SU-DHL-6 (cell line): ENCODE results near the gene IRF2BP1.

ENCODE experiments used
- H2AFZ ChIP-seq: fragments of 200-600 bp; sonication (generic); 2 replicates; pipeline ENCODE4 v1.6.1; 2014; ENCODE audit warnings: low read depth, mild to moderate bottlenecking, moderate library complexity, mixed read lengths, antibody characterized with exemption, low read length; ENCODE audit not compliant: severe bottlenecking
- H3F3A ChIP-seq: fragments of 200-600 bp; shearing (Covaris generic); 2 replicates; pipeline ENCODE4 v1.6.0; 2016; ENCODE audit warnings: antibody characterized with exemption, mild to moderate bottlenecking; ENCODE audit not compliant: insufficient read depth
- H3K27ac ChIP-seq: fragments of 200-600 bp; sonication (generic); 2 replicates; pipeline ENCODE4 v1.5.1; 2016; ENCODE audit warnings: low read depth, mild to moderate bottlenecking, low read length, moderate library complexity, mixed read lengths
- H3K27me3 ChIP-seq: fragments of 200-600 bp; sonication (generic), shearing (Covaris generic); 2 replicates; pipeline ENCODE4 v1.6.0; 2014; ENCODE audit warnings: mild to moderate bottlenecking, low read length
- H3K36me3 ChIP-seq: fragments of 200-600 bp; sonication (generic); 2 replicates; pipeline ENCODE4 v1.6.1; 2014; ENCODE audit warnings: mild to moderate bottlenecking, low read length, mixed read lengths
- H3K4me2 ChIP-seq: fragments of 300-600, 200-600 bp; shearing (Covaris generic), sonication (generic); 2 replicates; pipeline ENCODE4 v1.6.0; 2014; ENCODE audit warnings: low read length, low read depth, mild to moderate bottlenecking; ENCODE audit not compliant: poor library complexity, severe bottlenecking
- H3K4me3 ChIP-seq: fragments of 200-600 bp; sonication (generic); 2 replicates; pipeline ENCODE4 v1.5.1; 2014; ENCODE audit warnings: antibody characterized with exemption, low read length, mild to moderate bottlenecking, mixed read lengths; ENCODE audit not compliant: insufficient read depth, poor library complexity, severe bottlenecking
- H3K79me2 ChIP-seq: fragments of 200-600 bp; sonication (generic); 2 replicates; pipeline ENCODE4 v1.6.1; 2014; ENCODE audit warnings: mild to moderate bottlenecking, low read length, moderate library complexity; ENCODE audit not compliant: insufficient read depth
- H3K9ac ChIP-seq: fragments of 200-600 bp; sonication (generic); 2 replicates; pipeline ENCODE4 v1.7.0; 2014; ENCODE audit warnings: mild to moderate bottlenecking, low read length
- H3K9me2 ChIP-seq: fragments of 200-600 bp; sonication (generic); replicated peaks from 2 replicates; pipeline ENCODE4 v1.6.1; 2014; ENCODE audit warnings: low read length; ENCODE audit not compliant: insufficient read depth
- H3K9me3 ChIP-seq: fragments of 200-600 bp; sonication (generic); 2 replicates; pipeline ENCODE4 v1.6.1; 2014; ENCODE audit warnings: low read length, mixed read lengths; ENCODE audit not compliant: insufficient read depth
- H4K20me1 ChIP-seq: fragments of 200-600 bp; sonication (generic); 2 replicates; pipeline ENCODE4 v1.6.1; 2014; ENCODE audit warnings: low read depth, mild to moderate bottlenecking, antibody characterized with exemption, low read length, moderate library complexity, mixed read lengths
- EZH2phosphoT487 ChIP-seq: fragments of 200-600 bp; sonication (generic), shearing (Covaris generic); conservative IDR thresholded peaks from 2 replicates; pipeline ENCODE4 v1.6.1; 2018; ENCODE audit warnings: mild to moderate bottlenecking, antibody characterized with exemption, low read length, moderate library complexity, mixed read lengths
- TF ChIP-seq, protein P1 (sequence below): fragments of 200-600 bp; sonication (generic); IDR thresholded peaks from one replicate; pipeline ENCODE4 v1.5.1; 2017; ENCODE audit warnings: antibody characterized with exemption, mild to moderate bottlenecking, low read length, moderate library complexity; ENCODE audit not compliant: insufficient read depth, poor library complexity, severe bottlenecking

IRF2BP1 gene, protein sequence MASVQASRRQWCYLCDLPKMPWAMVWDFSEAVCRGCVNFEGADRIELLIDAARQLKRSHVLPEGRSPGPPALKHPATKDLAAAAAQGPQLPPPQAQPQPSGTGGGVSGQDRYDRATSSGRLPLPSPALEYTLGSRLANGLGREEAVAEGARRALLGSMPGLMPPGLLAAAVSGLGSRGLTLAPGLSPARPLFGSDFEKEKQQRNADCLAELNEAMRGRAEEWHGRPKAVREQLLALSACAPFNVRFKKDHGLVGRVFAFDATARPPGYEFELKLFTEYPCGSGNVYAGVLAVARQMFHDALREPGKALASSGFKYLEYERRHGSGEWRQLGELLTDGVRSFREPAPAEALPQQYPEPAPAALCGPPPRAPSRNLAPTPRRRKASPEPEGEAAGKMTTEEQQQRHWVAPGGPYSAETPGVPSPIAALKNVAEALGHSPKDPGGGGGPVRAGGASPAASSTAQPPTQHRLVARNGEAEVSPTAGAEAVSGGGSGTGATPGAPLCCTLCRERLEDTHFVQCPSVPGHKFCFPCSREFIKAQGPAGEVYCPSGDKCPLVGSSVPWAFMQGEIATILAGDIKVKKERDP

DNA sequence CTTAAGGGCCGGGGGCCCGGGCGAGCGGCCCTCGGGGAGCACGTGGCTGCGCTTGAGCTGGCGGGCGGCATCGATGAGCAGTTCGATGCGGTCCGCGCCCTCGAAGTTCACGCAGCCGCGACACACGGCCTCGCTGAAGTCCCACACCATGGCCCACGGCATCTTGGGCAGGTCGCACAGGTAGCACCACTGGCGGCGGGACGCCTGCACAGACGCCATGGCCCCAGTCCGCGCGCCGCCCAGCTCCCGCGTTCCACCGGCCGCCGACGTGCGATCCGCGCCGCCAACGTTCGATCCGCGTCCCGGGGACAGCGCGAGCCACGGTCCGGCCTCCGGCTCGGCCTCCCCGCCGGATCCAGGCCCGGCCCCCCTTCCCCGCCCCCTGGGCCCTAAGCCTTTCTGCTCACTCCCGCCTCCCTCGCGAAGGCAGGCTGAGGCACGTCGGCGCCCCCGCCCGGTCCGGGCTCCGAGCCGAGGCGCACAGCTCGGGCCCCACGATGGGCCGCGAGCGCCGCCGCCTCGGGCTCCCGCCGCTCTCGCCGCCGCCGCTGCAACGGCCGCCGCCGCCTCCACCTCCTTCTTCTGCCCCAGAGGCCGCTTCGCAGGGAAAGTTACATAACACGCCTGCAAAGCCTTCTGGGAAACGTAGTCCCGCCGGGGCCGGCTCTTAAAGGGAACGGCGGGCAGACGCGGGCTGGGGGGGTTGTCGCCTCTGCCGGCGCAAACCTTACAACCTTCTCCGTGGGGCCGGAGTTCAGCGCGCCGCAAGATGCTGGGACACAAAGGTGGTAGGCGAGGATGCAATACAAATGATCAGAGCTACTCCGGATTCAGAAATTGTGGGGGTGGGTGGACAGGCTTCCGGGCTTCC lies at the start of gene IRF2BP1:
TSS of gene IRF2BP1 (minus strand) at position 586 of the 871 bp plus-strand sequence. CDS start at position 219, 367 bp downstream.
- peak within 1 kb of the TSS; percentile 78 for H3K27ac ChIP-seq
- H3K4me3 ChIP-seq: peak within 1 kb of the TSS; percentile 79
- no peak for TF ChIP-seq EZH2phosphoT487
- TF ChIP-seq, protein P1, sequence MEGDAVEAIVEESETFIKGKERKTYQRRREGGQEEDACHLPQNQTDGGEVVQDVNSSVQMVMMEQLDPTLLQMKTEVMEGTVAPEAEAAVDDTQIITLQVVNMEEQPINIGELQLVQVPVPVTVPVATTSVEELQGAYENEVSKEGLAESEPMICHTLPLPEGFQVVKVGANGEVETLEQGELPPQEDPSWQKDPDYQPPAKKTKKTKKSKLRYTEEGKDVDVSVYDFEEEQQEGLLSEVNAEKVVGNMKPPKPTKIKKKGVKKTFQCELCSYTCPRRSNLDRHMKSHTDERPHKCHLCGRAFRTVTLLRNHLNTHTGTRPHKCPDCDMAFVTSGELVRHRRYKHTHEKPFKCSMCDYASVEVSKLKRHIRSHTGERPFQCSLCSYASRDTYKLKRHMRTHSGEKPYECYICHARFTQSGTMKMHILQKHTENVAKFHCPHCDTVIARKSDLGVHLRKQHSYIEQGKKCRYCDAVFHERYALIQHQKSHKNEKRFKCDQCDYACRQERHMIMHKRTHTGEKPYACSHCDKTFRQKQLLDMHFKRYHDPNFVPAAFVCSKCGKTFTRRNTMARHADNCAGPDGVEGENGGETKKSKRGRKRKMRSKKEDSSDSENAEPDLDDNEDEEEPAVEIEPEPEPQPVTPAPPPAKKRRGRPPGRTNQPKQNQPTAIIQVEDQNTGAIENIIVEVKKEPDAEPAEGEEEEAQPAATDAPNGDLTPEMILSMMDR: no peak
- H2AFZ ChIP-seq: peak within 1 kb of the TSS; percentile 84
- no peaks in the 10 kb centered on the region for H3K9me2 ChIP-seq
- H3K9ac ChIP-seq: peak within 1 kb of the TSS; percentile 87
- peaks cover 12% of the 10 kb centered on the region; the same call in 1 of the 2 replicates for H3K79me2 ChIP-seq
- H3F3A ChIP-seq: peaks cover 21% of the 10 kb centered on the region
- no peaks in the 10 kb centered on the region for H4K20me1 ChIP-seq
- no peaks in the 10 kb centered on the region for H3K36me3 ChIP-seq
- no peaks in the 10 kb centered on the region for H3K9me3 ChIP-seq
- H3K4me2 ChIP-seq: peak within 1 kb of the TSS; percentile 86
- H3K27me3 ChIP-seq: no peaks in the 10 kb centered on the region

DNA sequence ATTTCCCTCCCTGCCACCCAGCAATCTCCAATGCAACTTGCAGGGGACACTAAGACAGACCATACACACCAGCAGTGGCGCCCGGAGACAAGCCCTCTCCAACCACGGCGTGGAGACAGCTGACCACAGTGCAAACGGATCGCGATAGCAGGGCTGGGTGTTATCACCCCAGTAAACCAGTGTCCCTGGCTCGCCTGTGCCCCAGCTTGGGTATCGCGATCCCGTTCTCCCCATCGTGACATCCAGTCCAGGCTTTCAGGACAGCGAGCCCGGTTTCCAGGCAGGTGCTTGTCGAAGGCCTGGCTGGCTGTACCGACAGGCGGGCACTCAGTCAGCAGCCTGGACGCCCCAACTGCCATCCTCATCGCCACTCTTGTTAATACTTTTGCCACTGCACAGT lies 49.3 kb upstream of the IRF2BP1 start:
- Histone ChIP-seq H3K4me3 (no peak overlapping the region), H3K27me3 (no peaks in the 10 kb centered on the region), H3K9me3 (no peaks in the 10 kb centered on the region), H3K36me3 (no peaks in the 10 kb centered on the region), H3F3A (no peaks in the 10 kb centered on the region), H3K4me2 (no peak overlapping the region), H3K27ac (no peak overlapping the region), H3K9ac (no peak overlapping the region), H4K20me1 (no peaks in the 10 kb centered on the region), H3K9me2 (no peaks in the 10 kb centered on the region), H2AFZ (no peak overlapping the region), H3K79me2 (no peaks in the 10 kb centered on the region)
- TF ChIP-seq, protein P1: no peak
- no peak for TF ChIP-seq EZH2phosphoT487

DNA sequence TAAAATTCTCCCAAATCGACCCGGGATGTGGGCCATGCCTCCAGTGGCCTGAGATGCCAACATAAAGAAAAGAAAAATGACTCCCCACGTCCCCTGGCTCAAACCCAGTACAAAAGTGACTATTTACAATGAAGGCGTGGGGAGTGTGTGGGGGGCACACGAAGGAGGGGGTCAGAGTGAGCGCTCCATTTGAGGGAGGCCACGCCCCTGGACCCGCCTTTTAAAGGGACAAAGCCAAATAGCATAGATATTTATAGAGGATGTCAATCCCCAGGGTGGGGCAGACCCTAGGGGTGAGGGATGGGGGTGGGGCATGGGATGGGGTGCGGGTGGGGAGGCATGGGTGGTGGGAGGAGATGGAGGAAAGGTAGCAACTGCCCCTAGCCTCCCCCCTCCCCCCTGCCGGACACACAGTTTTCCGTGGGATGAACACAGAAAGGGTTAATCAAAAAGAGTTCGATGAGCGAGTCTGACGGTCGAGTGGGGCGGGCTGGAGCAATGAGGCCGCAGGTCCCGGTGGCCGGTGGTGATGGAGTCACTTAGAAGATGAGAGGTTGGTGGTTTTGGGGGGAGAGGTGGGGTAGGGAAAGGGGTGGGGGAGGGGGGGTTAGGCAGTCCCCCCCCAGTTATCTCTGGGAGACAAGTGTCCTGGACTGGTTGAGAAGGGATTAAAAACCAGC lies 48.8 kb upstream of the IRF2BP1 start:
- Histone ChIP-seq H3K4me3 (no peak overlapping the region), H3K9ac (no peak overlapping the region), H3K27ac (no peak overlapping the region), H3K4me2 (no peak overlapping the region), H3F3A (no peaks in the 10 kb centered on the region), H3K27me3 (no peaks in the 10 kb centered on the region), H2AFZ (no peak overlapping the region), H3K36me3 (no peaks in the 10 kb centered on the region), H4K20me1 (no peaks in the 10 kb centered on the region), H3K79me2 (no peaks in the 10 kb centered on the region), H3K9me2 (no peaks in the 10 kb centered on the region), H3K9me3 (no peaks in the 10 kb centered on the region)
- TF ChIP-seq EZH2phosphoT487: no peak
- TF ChIP-seq, protein P1: no peak
